IMR-90 (cell line): ENCODE results near the gene CHPF2. TPM values are rescaled to one million over a fixed set of nuclear protein-coding genes. Genes with fewer than 3 reads are reported as not detected.
A peak's percentile ranks its signal among the peaks of the same experiment; 100 is the strongest.

Source experiments
- ATAC-seq: fragments of 200-7000 bp; cut with Tn5 transposase; 2 replicates; pipeline ENCODE4 v1.9.1; 2020; ENCODE audit warnings: low read depth, mild to moderate bottlenecking, moderate library complexity
- BruUV-seq: library from RNA; stranded (reverse); fragments of 400-500 nt; replicated peaks from 2 replicates; lab custom pipeline; 2021; lab: Mats Ljungman, UMichigan
- CTCF ChIA-PET: fragments of 300-600 bp; formaldehyde crosslinking; extraction: SDS; loops from one replicate; lab custom pipeline; 2021; ENCODE audit warnings: antibody characterized with exemption; lab: Yijun Ruan, JAX
- POLR2A ChIA-PET: fragments of 300-600 bp; sonication (Branson Sonifier 250); formaldehyde crosslinking; loops from one replicate; lab custom pipeline; 2022; ENCODE audit warnings: antibody characterized with exemption; ENCODE audit not compliant: unreplicated experiment; lab: Charles Lee
- DNase-seq: peaks from one replicate; pipeline ENCODE4 v3.0.0; 2013
- H2AFZ ChIP-seq: replicated peaks from 2 replicates; pipeline ENCODE3; 2013; ENCODE audit warnings: low read length, mild to moderate bottlenecking; ENCODE audit not compliant: poor library complexity
- H2AK5ac ChIP-seq: 2 replicates; pipeline ENCODE4 v1.6.1; 2013; ENCODE audit warnings: low read depth, low read length, inconsistent platforms
- H2AK9ac ChIP-seq: replicated peaks from 2 replicates; pipeline ENCODE3; 2013; ENCODE audit warnings: mild to moderate bottlenecking, low read depth, low read length, moderate library complexity; ENCODE audit not compliant: poor library complexity
- H2BK120ac ChIP-seq: 2 replicates; pipeline ENCODE4 v1.6.1; 2013; ENCODE audit warnings: low read depth, low read length, inconsistent platforms
- H2BK15ac ChIP-seq: 3 replicates; pipeline ENCODE4 v1.6.1; 2013; ENCODE audit warnings: low read depth, low read length, inconsistent platforms
- H2BK20ac ChIP-seq: 2 replicates; pipeline ENCODE4 v1.6.1; 2013; ENCODE audit warnings: low read depth, mild to moderate bottlenecking, inconsistent platforms, low read length, moderate library complexity
- H2BK5ac ChIP-seq: 2 replicates; pipeline ENCODE4 v1.6.1; 2013; ENCODE audit warnings: mild to moderate bottlenecking, low read depth, low read length, inconsistent platforms; ENCODE audit not compliant: poor library complexity, severe bottlenecking
- H3K14ac ChIP-seq: replicated peaks from 2 replicates; pipeline ENCODE4 v1.6.1; 2013; ENCODE audit warnings: low read depth, low read length, inconsistent platforms
- H3K18ac ChIP-seq: 2 replicates; pipeline ENCODE4 v1.6.1; 2013; ENCODE audit warnings: low read depth, low read length, control low read depth
- H3K23ac ChIP-seq: 2 replicates; pipeline ENCODE4 v1.6.1; 2013; ENCODE audit warnings: low read depth, low read length, inconsistent platforms
- H3K27ac ChIP-seq: 2 replicates; pipeline ENCODE4 v1.5.1; 2013; ENCODE audit warnings: mild to moderate bottlenecking, control low read depth, low read length; ENCODE audit not compliant: insufficient read depth
- H3K27me3 ChIP-seq: 2 replicates; pipeline ENCODE4 v1.6.1; 2013; ENCODE audit warnings: low read length; ENCODE audit not compliant: control insufficient read depth, insufficient read depth
- H3K36me3 ChIP-seq: 2 replicates; pipeline ENCODE4 v1.6.1; 2013; ENCODE audit warnings: low read length, mixed read lengths; ENCODE audit not compliant: control insufficient read depth, insufficient read depth
- H3K4ac ChIP-seq: 2 replicates; pipeline ENCODE4 v1.6.1; 2013; ENCODE audit warnings: low read depth, low read length, inconsistent platforms
- H3K4me1 ChIP-seq: 2 replicates; pipeline ENCODE4 v1.6.1; 2013; ENCODE audit warnings: low read length, mixed read lengths; ENCODE audit not compliant: control insufficient read depth, insufficient read depth
- H3K4me2 ChIP-seq: 2 replicates; pipeline ENCODE4 v1.6.1; 2013; ENCODE audit warnings: low read depth, mild to moderate bottlenecking, control low read depth, low read length, moderate library complexity
- H3K4me3 ChIP-seq: 2 replicates; pipeline ENCODE4 v1.5.1; 2013; ENCODE audit warnings: low read depth, mild to moderate bottlenecking, control low read depth, low read length, moderate library complexity; ENCODE audit not compliant: insufficient read depth
- H3K56ac ChIP-seq: 2 replicates; pipeline ENCODE4 v1.6.1; 2013; ENCODE audit warnings: low read length, inconsistent platforms; ENCODE audit not compliant: insufficient read depth; ENCODE audit errors: extremely low read depth
- H3K79me1 ChIP-seq, 2 experiments: 2 replicates each; pipeline ENCODE4 v1.6.1; 2013; ENCODE audit warnings: low read length in 2 of 2, inconsistent platforms in 1 of 2, low read depth in 1 of 2
- H3K9ac ChIP-seq: 2 replicates; pipeline ENCODE4 v1.6.1; 2013; ENCODE audit warnings: low read depth, low read length, control low read depth
- H3K9me1 ChIP-seq: 2 replicates; pipeline ENCODE4 v1.6.1; 2013; ENCODE audit warnings: low read length, inconsistent platforms; ENCODE audit not compliant: insufficient read depth
- H3K9me3 ChIP-seq: 2 replicates; pipeline ENCODE4 v1.6.1; 2013; ENCODE audit warnings: low read length; ENCODE audit not compliant: control insufficient read depth, insufficient read depth
- H4K20me1 ChIP-seq: 2 replicates; pipeline ENCODE4 v1.6.1; 2013; ENCODE audit warnings: low read length, inconsistent platforms; ENCODE audit not compliant: insufficient read depth
- H4K5ac ChIP-seq: 2 replicates; pipeline ENCODE4 v1.6.1; 2013; ENCODE audit warnings: mild to moderate bottlenecking, low read depth, low read length, control low read depth
- H4K8ac ChIP-seq, 2 experiments: 2 replicates each; pipeline ENCODE4 v1.6.1; 2013; ENCODE audit warnings: low read depth in 2 of 2, low read length in 2 of 2, control low read depth in 1 of 2, inconsistent platforms in 1 of 2
- H4K91ac ChIP-seq: 2 replicates; pipeline ENCODE4 v1.6.1; 2013; ENCODE audit warnings: low read depth, low read length, inconsistent platforms; ENCODE audit not compliant: insufficient read depth
- CEBPB ChIP-seq: IDR thresholded peaks from 2 replicates; pipeline ENCODE4 v1.6.1; 2012; ENCODE audit warnings: low read depth, low read length, improper control_type of control experiment
- MAFK ChIP-seq: IDR thresholded peaks from 2 replicates; pipeline ENCODE4 v1.6.1; 2012; ENCODE audit warnings: low read depth, low read length, improper control_type of control experiment
- MXI1 ChIP-seq: IDR thresholded peaks from 2 replicates; pipeline ENCODE4 v1.6.1; 2012; ENCODE audit warnings: low read depth, mild to moderate bottlenecking, low read length, moderate library complexity, borderline replicate concordance
- NFE2L2 ChIP-seq: fragments of 150-350 bp; IDR thresholded peaks from 2 replicates; pipeline ENCODE4 v1.6.1; 2016; ENCODE audit warnings: low read depth, mild to moderate bottlenecking, low read length
- POLR2A ChIP-seq: IDR thresholded peaks from 2 replicates; pipeline ENCODE4 v1.6.1; 2012; ENCODE audit warnings: mild to moderate bottlenecking, low read depth, low read length
- SMC3 ChIP-seq: fragments of 150-350 bp; IDR thresholded peaks from 2 replicates; pipeline ENCODE4 v1.6.1; 2016; ENCODE audit warnings: low read depth, mild to moderate bottlenecking, antibody characterized with exemption, low read length, moderate library complexity
- USF2 ChIP-seq: fragments of 150-350 bp; IDR thresholded peaks from 2 replicates; pipeline ENCODE4 v1.6.1; 2017; ENCODE audit warnings: mild to moderate bottlenecking, antibody characterized with exemption, low read length, low read depth
- WGBS, 2 experiments: methylation state at CpG; one replicate each; pipeline versions ENCODE4 v1.1.5 to v1.1.7; 2013; ENCODE audit warnings: missing lambda C conversion rate in 2 of 2; ENCODE audit not compliant: insufficient read length in 1 of 2; ENCODE audit errors: extremely low coverage in 2 of 2; 5-methylcytosine and 5-hydroxymethylcytosine counted together
- dilution Hi-C: fragments of 300-500 bp; cut with HindIII; formaldehyde crosslinking; loops from one replicate; pipeline ENCODE4 v1.14.3; 2018; ENCODE audit warnings: low sequenced_read_pairs; ENCODE audit not compliant: unreplicated experiment
- in situ Hi-C: fragments of 300-500 bp; cut with MboI; formaldehyde crosslinking; loops from 3 replicates; pipeline ENCODE4 v1.14.3; 2019; ENCODE audit warnings: low sequenced_read_pairs, inconsistent platforms, mixed read lengths
- intact Hi-C: fragments of 100-400 bp; cut with micrococcal nuclease; formaldehyde crosslinking; loops from 2 replicates; pipeline ENCODE4 v1.10.0; 2022
- polyA plus RNA-seq, 3 experiments: library from polyadenylated mRNA; depleted of rRNA; stranded (reverse); fragments of >200 nt; gene quantifications; 2 replicates each; pipeline ENCODE4 v1.2.3, GENCODE V29; 2012; ENCODE audit warnings: low replicate concordance in 1 of 3
- total RNA-seq: library from RNA; depleted of rRNA; stranded (reverse); fragments of >200 nt; gene quantifications from 2 replicates; pipeline ENCODE4 v1.2.3, GENCODE V29; 2012
- TF ChIP-seq, protein P1 (sequence below): conservative IDR thresholded peaks from 2 replicates; pipeline ENCODE4 v1.5.1; 2012; ENCODE audit warnings: mild to moderate bottlenecking, low read depth, low read length, improper control_type of control experiment

Gene CHPF2
- total and polyA plus RNA-seq, 2 of the 4 experiments (the other 2 are of a cell fraction) = 26.2 to 77.0 TPM

GRCh38 chr7:151265351-151265931, 33.2 kb downstream of the CHPF2 start:
- Histone ChIP-seq H3K14ac (no peak overlapping the region), H3K4me2 (no peak overlapping the region), H2BK20ac (no peak overlapping the region), H3K23ac (no peak overlapping the region), H3K27ac (no peak overlapping the region), H4K20me1 (no peaks in the 10 kb centered on the region), H3K4me1 (no peaks in the 10 kb centered on the region), H2BK120ac (no peak overlapping the region), H3K18ac (no peak overlapping the region), H3K4ac (no peak overlapping the region), H3K56ac (no peak overlapping the region), H4K8ac (no peak overlapping the region), H2AFZ (no peak overlapping the region), H3K79me1 (no peaks in the 10 kb centered on the region), H2BK5ac (no peak overlapping the region), H3K9ac (no peak overlapping the region), H2AK5ac (no peak overlapping the region), H3K36me3 (no peaks in the 10 kb centered on the region; the same call in 1 of the 2 replicates), H3K9me3 (no peaks in the 10 kb centered on the region), H3K9me1 (no peaks in the 10 kb centered on the region), H4K91ac (no peak overlapping the region), H3K27me3 (peaks cover 33% of the 10 kb centered on the region), H4K5ac (no peak overlapping the region), H3K4me3 (no peak overlapping the region), H2BK15ac (no peak overlapping the region), H2AK9ac (no peak overlapping the region)
- TF ChIP-seq SMC3 (no peak), CEBPB (no peak), USF2 (no peak), POLR2A (no peak), NFE2L2 (peak; percentile 63), MAFK (no peak), MXI1 (no peak)
- TF ChIP-seq, protein P1, sequence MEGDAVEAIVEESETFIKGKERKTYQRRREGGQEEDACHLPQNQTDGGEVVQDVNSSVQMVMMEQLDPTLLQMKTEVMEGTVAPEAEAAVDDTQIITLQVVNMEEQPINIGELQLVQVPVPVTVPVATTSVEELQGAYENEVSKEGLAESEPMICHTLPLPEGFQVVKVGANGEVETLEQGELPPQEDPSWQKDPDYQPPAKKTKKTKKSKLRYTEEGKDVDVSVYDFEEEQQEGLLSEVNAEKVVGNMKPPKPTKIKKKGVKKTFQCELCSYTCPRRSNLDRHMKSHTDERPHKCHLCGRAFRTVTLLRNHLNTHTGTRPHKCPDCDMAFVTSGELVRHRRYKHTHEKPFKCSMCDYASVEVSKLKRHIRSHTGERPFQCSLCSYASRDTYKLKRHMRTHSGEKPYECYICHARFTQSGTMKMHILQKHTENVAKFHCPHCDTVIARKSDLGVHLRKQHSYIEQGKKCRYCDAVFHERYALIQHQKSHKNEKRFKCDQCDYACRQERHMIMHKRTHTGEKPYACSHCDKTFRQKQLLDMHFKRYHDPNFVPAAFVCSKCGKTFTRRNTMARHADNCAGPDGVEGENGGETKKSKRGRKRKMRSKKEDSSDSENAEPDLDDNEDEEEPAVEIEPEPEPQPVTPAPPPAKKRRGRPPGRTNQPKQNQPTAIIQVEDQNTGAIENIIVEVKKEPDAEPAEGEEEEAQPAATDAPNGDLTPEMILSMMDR = no peak
- WGBS, 2 experiments = 75% methylated on average over 6 of the region's 9 CpGs; no CpG with 5 or more reads in 1 of the 2 experiments
- no TSS peak for BruUV-seq
- no peak for DNase-seq
- intact Hi-C loops = no loop called here
- CTCF ChIA-PET = no interaction called here
- dilution Hi-C loops = no loop called here
- in situ Hi-C loops = no loop called here
- POLR2A ChIA-PET = no interaction called here
- no peak for ATAC-seq
